Astrocyte (in vitro differentiated cells and primary cell): ENCODE measurements around the gene EXOC6B. TPM values are rescaled to one million over a fixed set of nuclear protein-coding genes. Genes with fewer than 3 reads are reported as not detected.

ENCODE experiments used
- DNase-seq: peaks from one replicate; pipeline ENCODE4 v3.0.0-alpha.2; 2010; ENCODE audit warnings: low read depth
- FAIRE-seq: peaks from 2 replicates; lab custom pipeline; 2011; peaks lifted over from hg19 to GRCh38; lab: Jason Lieb, UNC
- H2AFZ ChIP-seq: 2 replicates; pipeline ENCODE4 v1.6.0; 2012; ENCODE audit warnings: low read depth, low read length, inconsistent platforms
- H3K27ac ChIP-seq: 2 replicates; pipeline ENCODE4 v1.5.1; 2011; ENCODE audit warnings: low read depth, low read length, inconsistent platforms
- H3K27me3 ChIP-seq: 2 replicates; pipeline ENCODE4 v1.6.0; 2011; ENCODE audit warnings: low read length, inconsistent platforms; ENCODE audit not compliant: insufficient read depth
- H3K36me3 ChIP-seq: 2 replicates; pipeline ENCODE4 v1.5.1; 2011; ENCODE audit warnings: low read length, inconsistent platforms; ENCODE audit not compliant: insufficient read depth
- H3K4me1 ChIP-seq: 2 replicates; pipeline ENCODE4 v1.5.1; 2011; ENCODE audit warnings: low read length, inconsistent platforms; ENCODE audit not compliant: insufficient read depth
- H3K4me2 ChIP-seq: 2 replicates; pipeline ENCODE4 v1.6.0; 2012; ENCODE audit warnings: low read length, inconsistent platforms
- H3K4me3 ChIP-seq: 2 replicates; pipeline ENCODE4 v1.5.1; 2011; ENCODE audit warnings: low read depth, mild to moderate bottlenecking, low read length, inconsistent platforms; ENCODE audit not compliant: insufficient read depth
- H3K79me2 ChIP-seq: 2 replicates; pipeline ENCODE4 v1.6.0; 2012; ENCODE audit warnings: mild to moderate bottlenecking, low read length, inconsistent platforms; ENCODE audit not compliant: insufficient read depth
- H3K9ac ChIP-seq: 2 replicates; pipeline ENCODE4 v1.6.0; 2012; ENCODE audit warnings: mild to moderate bottlenecking, low read length, inconsistent platforms
- H3K9me3 ChIP-seq: 2 replicates; pipeline ENCODE4 v1.5.1; 2012; ENCODE audit warnings: low read depth, mild to moderate bottlenecking, low read length, inconsistent platforms; ENCODE audit not compliant: insufficient read depth
- H4K20me1 ChIP-seq: 2 replicates; pipeline ENCODE4 v1.6.0; 2012; ENCODE audit warnings: low read length, inconsistent platforms; ENCODE audit not compliant: insufficient read depth
- H3K27ac Mint-ChIP-seq: one replicate; pipeline ENCODE4 v1.8.0; 2021; ENCODE audit warnings: mild to moderate bottlenecking, mixed read lengths; ENCODE audit not compliant: unreplicated experiment
- H3K27me3 Mint-ChIP-seq: one replicate; pipeline ENCODE4 v1.8.0; 2021; ENCODE audit warnings: low read depth, mixed read lengths; ENCODE audit not compliant: unreplicated experiment
- H3K36me3 Mint-ChIP-seq: one replicate; pipeline ENCODE4 v1.8.0; 2021; ENCODE audit warnings: low read depth, mixed read lengths; ENCODE audit not compliant: unreplicated experiment
- H3K4me1 Mint-ChIP-seq: one replicate; pipeline ENCODE4 v1.8.0; 2021; ENCODE audit warnings: low read depth, mixed read lengths; ENCODE audit not compliant: unreplicated experiment
- H3K4me3 Mint-ChIP-seq: one replicate; pipeline ENCODE4 v1.8.0; 2021; ENCODE audit warnings: mild to moderate bottlenecking, moderate library complexity, mixed read lengths; ENCODE audit not compliant: unreplicated experiment
- H3K9me3 Mint-ChIP-seq: one replicate; pipeline ENCODE4 v1.8.0; 2021; ENCODE audit warnings: mild to moderate bottlenecking, mixed read lengths; ENCODE audit not compliant: unreplicated experiment
- EZH2 ChIP-seq: IDR thresholded peaks from 2 replicates; pipeline ENCODE4 v1.6.1; 2012; ENCODE audit warnings: mild to moderate bottlenecking, low read length, inconsistent platforms; ENCODE audit not compliant: insufficient read depth
- total RNA-seq: library from RNA; stranded (reverse); gene quantifications from 2 replicates; pipeline ENCODE4 v1.2.1, GENCODE V29; 2021
- TF ChIP-seq, protein P1 (sequence below): IDR thresholded peaks from 2 replicates; pipeline ENCODE4 v1.5.1; 2011; ENCODE audit warnings: low read depth, mild to moderate bottlenecking, inconsistent platforms, low read length, moderate library complexity; ENCODE audit not compliant: insufficient read depth

EXOC6B gene
- total RNA-seq, 1 donor from 2014 or later = 31.8 TPM

DNA sequence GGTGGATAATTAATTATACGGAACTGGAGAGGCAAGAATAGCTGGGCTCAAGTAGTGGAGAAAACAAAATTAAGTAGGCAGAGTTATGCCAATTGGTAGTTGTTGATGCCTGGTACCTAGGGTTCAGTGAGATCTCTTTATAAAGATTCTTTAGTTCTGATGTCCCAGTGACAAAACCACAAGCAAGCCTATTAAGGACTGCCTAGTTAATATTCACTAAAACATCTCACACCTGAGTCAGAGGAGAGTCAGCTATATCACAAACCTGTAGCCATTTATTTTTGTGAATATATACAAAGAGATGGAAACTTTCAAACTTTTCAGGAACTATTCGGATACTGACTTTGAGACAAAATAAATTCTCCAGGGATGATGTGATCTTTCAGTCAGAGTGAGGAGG is 464.3 kb downstream of the EXOC6B start:
- Mint-ChIP-seq H3K36me3 (no peaks in the 10 kb centered on the region), H3K27ac (no peak overlapping the region), H3K27me3 (no peaks in the 10 kb centered on the region), H3K4me1 (no peaks in the 10 kb centered on the region), H3K4me3 (no peak overlapping the region), H3K9me3 (no peaks in the 10 kb centered on the region)
- TF ChIP-seq EZH2 = no peak
- TF ChIP-seq, protein P1, sequence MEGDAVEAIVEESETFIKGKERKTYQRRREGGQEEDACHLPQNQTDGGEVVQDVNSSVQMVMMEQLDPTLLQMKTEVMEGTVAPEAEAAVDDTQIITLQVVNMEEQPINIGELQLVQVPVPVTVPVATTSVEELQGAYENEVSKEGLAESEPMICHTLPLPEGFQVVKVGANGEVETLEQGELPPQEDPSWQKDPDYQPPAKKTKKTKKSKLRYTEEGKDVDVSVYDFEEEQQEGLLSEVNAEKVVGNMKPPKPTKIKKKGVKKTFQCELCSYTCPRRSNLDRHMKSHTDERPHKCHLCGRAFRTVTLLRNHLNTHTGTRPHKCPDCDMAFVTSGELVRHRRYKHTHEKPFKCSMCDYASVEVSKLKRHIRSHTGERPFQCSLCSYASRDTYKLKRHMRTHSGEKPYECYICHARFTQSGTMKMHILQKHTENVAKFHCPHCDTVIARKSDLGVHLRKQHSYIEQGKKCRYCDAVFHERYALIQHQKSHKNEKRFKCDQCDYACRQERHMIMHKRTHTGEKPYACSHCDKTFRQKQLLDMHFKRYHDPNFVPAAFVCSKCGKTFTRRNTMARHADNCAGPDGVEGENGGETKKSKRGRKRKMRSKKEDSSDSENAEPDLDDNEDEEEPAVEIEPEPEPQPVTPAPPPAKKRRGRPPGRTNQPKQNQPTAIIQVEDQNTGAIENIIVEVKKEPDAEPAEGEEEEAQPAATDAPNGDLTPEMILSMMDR = no peak
- H3K4me1 ChIP-seq = no peaks in the 10 kb centered on the region
- no peaks in the 10 kb centered on the region for H3K9me3 ChIP-seq
- H3K27me3 ChIP-seq = no peaks in the 10 kb centered on the region
- FAIRE-seq = no peak
- no peak overlapping the region for H3K4me2 ChIP-seq
- no peaks in the 10 kb centered on the region for H3K79me2 ChIP-seq
- no peak for DNase-seq
- no peak overlapping the region for H3K27ac ChIP-seq
- no peak overlapping the region for H3K9ac ChIP-seq
- H2AFZ ChIP-seq = no peak overlapping the region
- H4K20me1 ChIP-seq = no peaks in the 10 kb centered on the region
- H3K4me3 ChIP-seq = no peak overlapping the region
- H3K36me3 ChIP-seq = no peaks in the 10 kb centered on the region

DNA sequence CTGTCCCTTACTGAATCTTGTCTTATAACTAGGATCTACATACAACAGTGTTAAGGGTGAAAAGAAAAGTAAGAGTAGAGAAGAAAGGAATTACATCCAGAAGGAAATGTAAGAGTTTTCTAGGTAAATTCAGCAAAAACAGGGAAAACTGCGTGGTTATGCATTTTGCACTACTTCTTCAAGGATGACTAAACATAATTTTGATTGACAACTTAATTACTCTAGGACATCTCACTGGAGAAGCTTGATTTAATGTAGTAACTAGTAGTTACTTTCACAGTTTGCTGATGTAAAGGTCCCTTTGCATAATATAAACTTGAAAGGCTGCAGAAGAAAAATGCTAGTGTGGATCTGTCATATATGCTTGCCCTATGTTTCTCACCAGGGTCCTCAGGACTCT is 464.8 kb downstream of the EXOC6B start:
- FAIRE-seq (no peak), DNase-seq (no peak)
- Histone ChIP-seq H3K36me3 (no peaks in the 10 kb centered on the region), H3K27ac (no peak overlapping the region), H3K4me3 (no peak overlapping the region), H3K9ac (no peak overlapping the region), H3K79me2 (no peaks in the 10 kb centered on the region), H3K9me3 (no peaks in the 10 kb centered on the region), H4K20me1 (no peaks in the 10 kb centered on the region), H2AFZ (no peak overlapping the region), H3K4me1 (no peaks in the 10 kb centered on the region), H3K4me2 (no peak overlapping the region), H3K27me3 (no peaks in the 10 kb centered on the region)
- TF ChIP-seq, protein P1 = no peak
- TF ChIP-seq EZH2 = no peak
- Mint-ChIP-seq H3K4me1 (no peaks in the 10 kb centered on the region), H3K9me3 (no peaks in the 10 kb centered on the region), H3K36me3 (no peaks in the 10 kb centered on the region), H3K27me3 (no peaks in the 10 kb centered on the region), H3K4me3 (no peak overlapping the region), H3K27ac (no peak overlapping the region)

DNA sequence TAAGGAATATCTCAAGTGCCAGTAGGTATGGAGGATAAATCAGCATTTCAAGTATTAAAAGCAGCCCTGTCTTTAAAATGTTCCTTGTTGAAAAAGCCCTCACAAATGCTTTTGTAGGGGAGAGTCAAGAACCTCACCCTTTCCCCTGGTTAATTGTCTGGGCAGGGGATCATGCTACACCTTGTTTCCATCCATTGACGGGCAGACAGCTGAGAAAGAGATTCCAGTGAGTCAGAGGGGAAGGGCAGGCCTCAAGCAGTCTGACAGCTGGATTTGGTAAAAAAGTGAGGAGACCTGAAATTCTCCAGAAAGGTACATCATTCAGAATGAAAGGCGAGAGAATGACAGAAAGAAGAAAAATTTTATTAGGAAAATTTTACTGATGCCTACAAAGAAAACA is 475.0 kb downstream of the EXOC6B start:
- H3K36me3 ChIP-seq = no peaks in the 10 kb centered on the region
- Mint-ChIP-seq H3K36me3 (no peaks in the 10 kb centered on the region), H3K27ac (no peak overlapping the region), H3K4me3 (no peak overlapping the region), H3K27me3 (no peaks in the 10 kb centered on the region), H3K9me3 (peaks cover 3% of the 10 kb centered on the region), H3K4me1 (peaks cover 7% of the 10 kb centered on the region)
- no peaks in the 10 kb centered on the region for H3K4me1 ChIP-seq
- H3K27ac ChIP-seq = no peak overlapping the region
- TF ChIP-seq, protein P1 = no peak
- TF ChIP-seq EZH2 = no peak
- H3K27me3 ChIP-seq = no peaks in the 10 kb centered on the region
- H3K79me2 ChIP-seq = no peaks in the 10 kb centered on the region
- H2AFZ ChIP-seq = no peak overlapping the region
- no peaks in the 10 kb centered on the region for H3K9me3 ChIP-seq
- no peak overlapping the region for H3K4me2 ChIP-seq
- no peak for DNase-seq
- no peak for FAIRE-seq
- no peaks in the 10 kb centered on the region for H4K20me1 ChIP-seq
- H3K9ac ChIP-seq = no peak overlapping the region
- no peak overlapping the region for H3K4me3 ChIP-seq
